ENCODE results near the gene RNF121.
A peak's percentile ranks its signal among the peaks of the same experiment; 100 is the strongest.

RNF121 gene

GRCh38 chr11:72039031-72039855 is 110.4 kb downstream of the RNF121 start:
- no peak for DNase-seq (ENCODE audit: low read depth)

GRCh38 chr11:72039856-72040401 is 111.1 kb downstream of the RNF121 start:
- DNase-seq (ENCODE audit: low read depth): no peak

- DNase-seq (ENCODE audit: low read depth): peak; percentile 59
Measured at GRCh38 chr11:72040491-72041363, 111.9 kb downstream of the RNF121 start.

GRCh38 chr11:72041364-72042063 is 112.7 kb downstream of the RNF121 start:
- DNase-seq (ENCODE audit: low read depth): peak; percentile 27

GRCh38 chr11:72042064-72042745 is 113.4 kb downstream of the RNF121 start:
- DNase-seq (ENCODE audit: low read depth): no peak

- no peak for DNase-seq (ENCODE audit: low read depth)
Measured at GRCh38 chr11:72045849-72046248, 117.0 kb downstream of the RNF121 start.

Measured in non-pigmented ciliary epithelial cell (primary cell).